Fibroblast of skin of right biceps (primary cell): ENCODE measurements around the gene PLK3.
A peak's percentile ranks its signal among the peaks of the same experiment; 100 is the strongest.
"Not testable (repeated sequence)": the region's sequence is repeated elsewhere in the genome, so short reads cannot be mapped to it uniquely, and the experiment has no call there.

Experiments
- DNase-seq: peaks from one replicate; pipeline ENCODE4 v3.0.0-alpha.2; 2013

Gene PLK3

GRCh38 chr1:44810101-44810761 is 10.1 kb downstream of the PLK3 start:
- no peak for DNase-seq

- not testable (repeated sequence) for DNase-seq
Observed at GRCh38 chr1:44810762-44811105, 10.6 kb downstream of the PLK3 start.

GRCh38 chr1:44811234-44811633 is 11.1 kb downstream of the PLK3 start:
- DNase-seq, result no peak

DNA sequence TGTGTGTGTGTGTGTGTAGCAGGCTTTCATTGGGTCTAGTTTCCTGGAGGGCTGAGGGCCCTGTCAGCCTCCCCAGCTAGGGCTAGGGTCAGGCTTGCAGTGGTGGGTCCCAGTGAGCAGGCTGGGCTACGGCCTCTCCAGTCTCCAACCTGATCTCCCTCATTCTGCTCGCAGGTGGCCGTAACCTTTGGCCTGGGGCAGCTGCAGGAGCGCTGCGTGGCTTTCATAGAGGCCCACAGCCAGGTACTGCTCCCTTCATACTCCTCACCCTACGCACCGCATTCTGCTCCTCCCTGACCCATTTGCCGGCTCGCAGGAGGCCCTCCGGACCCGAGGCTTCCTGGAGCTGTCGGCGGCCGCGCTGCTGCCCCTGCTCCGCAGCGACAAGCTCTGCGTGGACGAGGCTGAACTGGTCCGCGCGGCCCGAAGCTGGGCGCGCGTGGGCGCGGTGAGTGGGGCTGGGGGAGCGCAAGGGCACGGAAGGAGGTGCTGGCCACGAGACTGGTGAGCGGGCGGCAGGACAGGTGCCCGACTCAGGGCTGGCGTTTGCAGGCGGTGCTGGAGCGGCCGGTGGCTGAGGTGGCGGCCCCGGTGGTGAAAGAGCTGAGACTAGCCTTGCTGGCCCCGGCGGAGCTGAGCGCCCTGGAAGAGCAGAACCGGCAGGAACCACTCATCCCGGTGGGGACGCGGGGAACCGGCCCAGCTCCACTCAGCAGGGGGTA is 12.8 kb downstream of the PLK3 start:
- no peak for DNase-seq

DNA sequence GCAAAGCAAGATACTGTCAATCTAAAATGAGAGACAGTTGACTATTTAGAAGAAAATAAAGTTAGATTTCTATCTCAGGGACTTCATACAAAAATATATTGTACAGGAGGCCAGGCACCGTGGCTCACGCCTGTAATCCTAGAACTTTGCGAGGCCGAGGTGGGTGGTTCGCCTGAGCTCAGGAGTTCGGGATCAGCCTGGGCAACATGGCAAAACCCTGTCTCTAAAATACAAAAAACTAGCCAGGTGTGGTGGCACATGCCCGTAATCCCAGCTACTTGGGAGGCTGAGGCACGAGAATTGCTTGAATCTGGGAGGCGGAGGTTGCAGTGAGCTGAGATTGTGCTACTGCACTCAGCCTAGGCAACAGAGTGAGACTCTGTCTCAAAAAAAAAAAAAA is 15.7 kb downstream of the PLK3 start:
- not testable (repeated sequence) for DNase-seq

DNA sequence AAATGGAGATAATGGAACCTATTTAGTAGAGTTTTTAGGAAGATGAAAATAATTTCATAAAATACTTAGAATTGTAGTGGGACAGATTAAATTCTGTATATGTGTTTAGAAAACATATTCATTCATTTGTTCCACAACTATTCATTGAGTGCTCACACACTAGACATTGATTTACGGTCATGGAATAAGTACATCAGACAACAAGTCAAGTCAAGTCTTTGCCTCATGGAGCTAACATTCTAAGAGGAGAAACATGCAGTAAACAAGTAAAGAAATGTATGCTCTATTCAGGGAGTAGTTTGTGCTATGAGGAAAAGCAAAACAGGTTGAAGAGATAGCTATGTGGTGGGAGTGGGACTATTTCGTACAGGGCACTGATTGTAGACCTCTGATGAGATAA is 17.1 kb downstream of the PLK3 start:
- DNase-seq, result no peak

DNA sequence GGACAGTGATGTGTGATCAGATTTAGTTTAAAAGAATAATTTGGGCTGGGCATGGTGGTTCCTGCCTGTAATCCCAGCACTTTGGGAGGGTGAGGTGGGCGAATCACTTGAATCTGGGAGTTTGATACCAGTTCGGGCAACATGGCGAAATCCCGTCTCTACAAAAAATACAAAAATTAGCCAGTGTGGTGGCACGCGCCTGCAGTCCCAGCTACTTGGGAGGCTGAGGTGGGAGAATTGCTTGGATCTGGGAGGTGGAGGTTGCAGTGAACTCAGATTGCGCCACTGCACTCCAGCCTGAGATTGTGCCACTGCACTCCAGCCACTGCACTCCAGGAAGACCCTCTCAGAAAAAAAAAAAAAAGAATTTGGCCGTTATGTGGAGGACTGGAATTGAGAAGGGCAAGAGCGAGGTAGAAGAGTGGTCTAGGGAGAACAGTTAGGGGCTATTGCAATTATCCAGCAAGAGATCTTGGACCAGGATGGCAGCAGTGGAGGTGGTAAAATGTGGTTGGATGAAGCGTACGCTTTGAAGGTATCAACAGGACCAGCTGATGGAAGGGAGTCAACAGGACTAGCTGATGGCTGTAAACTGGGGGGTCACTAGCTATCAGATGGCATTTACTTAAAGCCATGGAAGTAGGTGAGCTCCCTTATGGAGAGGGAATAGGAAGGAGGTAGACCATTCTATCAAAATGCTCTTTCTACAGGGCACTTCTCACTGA is 17.8 kb downstream of the PLK3 start:
- DNase-seq, result no peak

GRCh38 chr1:44819196-44819607 is 19.0 kb downstream of the PLK3 start:
- DNase-seq, result no peak

- DNase-seq, result peak; percentile 98
Observed at GRCh38 chr1:44819608-44820327, 19.6 kb downstream of the PLK3 start.

DNA sequence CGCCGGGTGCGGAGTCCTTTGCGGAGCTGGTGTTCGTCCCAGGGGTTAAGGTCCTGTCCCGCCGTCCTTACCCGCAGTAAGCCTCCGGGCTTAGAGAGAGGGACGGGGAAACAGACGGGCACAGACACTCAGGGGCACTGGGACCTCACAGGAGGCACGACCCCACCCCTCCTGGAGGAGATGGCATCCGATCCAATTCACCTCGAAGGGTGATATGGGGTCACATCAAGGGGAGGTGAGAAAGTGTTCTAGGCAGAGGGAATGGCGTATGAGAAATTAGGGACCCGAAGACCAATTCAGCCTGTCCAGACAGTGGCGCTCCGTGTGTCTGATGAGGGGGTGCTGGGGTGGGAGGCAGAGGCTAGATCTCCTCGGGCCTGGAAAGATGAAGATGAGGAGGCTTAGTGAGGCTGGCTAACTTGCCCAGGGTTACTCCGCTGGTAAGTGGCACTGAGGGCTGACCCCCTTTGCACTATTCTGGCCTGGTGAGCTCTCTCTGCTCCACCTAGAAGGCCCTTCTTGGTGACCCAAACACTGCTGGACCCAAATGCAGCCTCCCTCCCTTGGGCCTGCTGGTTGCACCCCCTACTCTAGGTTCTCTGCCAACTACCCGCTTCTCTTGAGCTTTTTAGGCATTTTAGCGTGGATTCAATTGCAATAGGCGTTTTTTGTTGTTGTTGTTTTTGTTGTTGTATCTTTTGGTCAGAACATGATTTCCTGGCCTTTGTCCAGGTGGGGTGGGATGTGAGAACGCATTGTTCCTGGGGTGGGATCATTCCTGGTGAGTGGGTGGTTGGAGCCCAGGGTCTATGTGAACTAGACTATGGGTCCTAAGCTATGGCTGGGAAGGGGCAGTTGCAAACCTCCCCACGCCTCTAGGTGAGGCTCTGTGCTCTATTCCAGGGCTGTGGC is 20.4 kb downstream of the PLK3 start:
- no peak for DNase-seq

DNA sequence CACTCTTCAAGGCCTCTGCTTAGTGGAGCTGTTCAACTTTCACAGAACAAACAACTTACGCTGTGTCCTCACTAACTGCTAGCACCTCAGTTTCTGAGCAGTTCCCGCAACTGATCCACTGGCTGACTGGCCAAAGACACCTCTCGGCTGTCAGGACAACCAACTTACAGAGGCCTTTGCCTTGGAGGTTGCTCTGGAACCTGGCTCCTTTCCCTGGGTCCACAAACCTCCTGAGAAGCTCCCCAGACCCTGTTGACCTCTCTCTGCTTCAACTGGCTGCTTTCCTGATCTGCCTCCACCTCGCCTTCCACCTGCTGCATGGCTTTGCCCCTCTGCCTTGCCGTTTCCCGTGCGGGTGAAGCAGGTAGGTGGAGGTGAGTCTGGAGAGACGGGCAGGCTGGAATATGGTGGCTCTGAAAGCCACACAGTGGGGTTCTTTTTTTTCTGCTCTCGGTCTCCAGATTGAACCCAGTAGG is 21.1 kb downstream of the PLK3 start:
- no peak for DNase-seq

GRCh38 chr1:44822131-44822701 is 22.0 kb downstream of the PLK3 start:
- DNase-seq, result no peak

DNA sequence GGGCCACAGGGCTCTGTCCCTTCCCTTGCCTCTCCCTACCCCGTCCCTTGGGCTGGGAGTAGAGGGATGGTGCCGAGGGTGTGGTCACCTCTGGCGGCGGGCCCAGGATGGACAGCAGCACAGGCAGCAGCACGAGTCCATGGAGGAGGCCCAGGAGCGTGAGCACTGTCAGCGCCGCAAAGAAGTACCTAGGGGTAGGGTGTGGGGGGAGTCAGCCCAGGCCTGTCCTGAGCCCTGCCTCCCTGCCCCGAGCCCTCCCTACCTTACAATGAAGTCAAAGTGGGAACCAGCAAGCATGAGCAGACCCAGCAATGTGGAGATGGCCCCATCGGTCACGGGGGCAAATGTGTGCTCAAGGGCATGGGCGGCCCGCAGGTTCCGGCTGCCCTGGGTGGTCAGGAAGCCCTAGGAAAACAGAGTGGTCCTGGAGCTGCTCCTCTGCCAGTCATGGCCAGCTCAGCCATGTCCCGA is 22.8 kb downstream of the PLK3 start:
- no peak for DNase-seq

DNA sequence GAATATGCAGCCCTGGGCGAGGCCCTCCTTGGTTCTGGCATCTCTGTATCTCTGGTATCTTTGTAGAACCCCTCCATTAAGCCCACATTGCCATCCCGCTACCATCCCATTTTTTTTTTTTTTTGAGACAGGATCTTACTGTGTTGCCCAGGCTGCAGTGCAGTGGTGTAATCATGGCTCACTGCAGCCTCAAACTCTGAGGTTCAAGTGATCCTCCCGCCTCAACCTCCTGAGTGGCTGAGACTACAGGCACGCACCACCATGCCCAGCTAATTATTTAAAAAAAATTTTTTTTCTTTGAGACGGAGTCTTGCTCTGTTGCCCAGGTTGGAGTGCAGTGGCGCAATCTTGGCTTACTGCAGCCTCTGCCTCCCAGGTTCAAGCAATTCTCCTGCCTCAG is 24.2 kb downstream of the PLK3 start:
- not testable (repeated sequence) for DNase-seq

DNA sequence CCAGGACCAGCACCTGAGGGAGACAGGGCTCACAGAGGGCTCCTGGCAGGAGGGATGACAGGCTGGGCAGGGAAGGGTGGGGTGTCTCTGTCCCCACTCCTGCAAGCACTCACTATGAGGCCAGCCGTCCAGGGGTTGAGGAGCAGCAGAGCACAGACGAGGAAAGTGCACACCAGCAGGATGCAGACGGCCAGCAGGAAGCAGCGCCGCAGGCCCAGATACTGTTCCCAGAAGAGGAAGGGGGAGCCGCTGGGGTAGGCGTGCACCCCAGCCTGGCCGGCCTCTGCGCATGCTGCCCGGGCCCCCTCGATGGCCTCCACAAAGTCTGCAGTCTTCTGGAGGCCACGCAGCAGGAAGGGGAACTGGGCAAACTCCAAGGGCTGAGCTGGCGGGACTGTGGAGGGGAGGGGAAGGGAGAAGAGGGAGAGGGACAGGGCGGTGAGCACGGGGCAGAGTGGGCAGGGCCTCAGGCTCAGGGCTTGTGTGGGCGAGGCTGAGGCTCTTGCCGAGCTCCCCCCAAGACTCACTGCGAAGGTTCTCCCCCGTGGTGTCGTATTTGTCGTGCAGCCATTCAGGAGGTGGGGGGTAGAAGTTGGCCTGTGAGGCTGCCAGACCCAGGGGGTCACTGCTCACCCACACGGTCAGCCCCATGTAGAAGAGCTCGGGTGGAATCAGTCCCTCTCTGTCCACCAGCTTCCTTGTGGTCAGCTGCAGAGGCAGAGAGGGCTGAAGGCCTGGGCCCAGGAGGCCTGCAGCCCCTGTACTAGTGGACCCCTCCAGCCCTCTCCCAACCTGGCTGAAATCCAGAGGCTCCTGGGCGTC is 26.4 kb downstream of the PLK3 start:
- no peak for DNase-seq

- DNase-seq, result no peak
Observed at GRCh38 chr1:44827197-44828002, 27.2 kb downstream of the PLK3 start.

GRCh38 chr1:44828003-44828651 is 27.9 kb downstream of the PLK3 start:
- DNase-seq, result no peak

DNA sequence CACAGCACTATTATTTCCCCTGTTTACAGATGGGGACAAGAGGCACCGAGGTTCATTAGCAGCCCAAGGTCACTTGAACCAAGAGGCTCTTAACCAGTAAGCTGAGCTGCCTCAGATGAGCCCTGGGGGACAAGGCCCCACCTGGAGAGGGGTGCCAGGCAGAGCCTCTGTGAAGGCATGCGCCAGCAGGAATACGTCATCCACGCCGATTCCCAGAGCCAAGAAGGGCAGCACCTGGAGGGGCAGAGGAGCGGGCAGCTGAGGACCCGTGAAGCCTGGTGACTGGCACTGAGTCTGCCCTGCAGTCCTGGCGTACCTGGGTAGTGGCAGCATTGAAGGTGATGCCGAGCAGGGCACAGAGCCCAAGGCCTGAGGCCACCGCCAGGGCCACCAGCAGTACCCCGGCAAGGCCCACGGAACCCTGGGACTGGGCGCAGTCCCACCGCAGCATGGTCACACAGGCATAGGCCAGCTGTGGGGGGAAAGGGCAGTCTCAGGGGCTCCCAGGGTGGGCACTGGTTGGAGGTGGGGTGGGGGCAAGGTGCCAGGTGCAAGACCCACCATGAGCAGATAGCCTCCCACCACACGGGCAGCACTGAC is 28.8 kb downstream of the PLK3 start:
- DNase-seq, result no peak
